Heart left ventricle (tissue), 13 donors: ENCODE data around the gene KLF4.

Experiments
- CTCF ChIP-seq, 12 donors: fragments of 200-600 bp; sonication (generic) in 4 of 12; IDR thresholded peaks; one replicate each; pipeline versions ENCODE4 v1.5.0 to v1.8.0; 2018 to 2022; ENCODE audit warnings: antibody characterized with exemption in 12 of 12, mild to moderate bottlenecking in 5 of 12
- POLR2A ChIP-seq, 2 donors: fragments of 450-650 bp; IDR thresholded peaks; one replicate each; pipeline ENCODE4 v1.6.1; 2017; ENCODE audit warnings: antibody characterized with exemption in 2 of 2, mild to moderate bottlenecking in 2 of 2, moderate library complexity in 2 of 2
- donor health status: ischemic (EF 13 %, LVEDD 7.1; RV severe dilation, severe dysfunction).
- donor health status: DM: no; HTN: yes; CAD: no.
- donor health status: DM: no; HTN: no; CAD: no.
- donor health status: ischemic (EF 25% LVEDD 6.9; RV normal size, moderate dysfunction).
- donor health status: ischemic (EF 25% LVEDD 5.7; RV mildly dilated, moderate dysfunction).
- donor health status: ischemic (EF 35%, LVEDD 5.7; RV mildly dilated, moderate dysfunction).
- donor health status: nonischemic (EF 11% LVEDD 7.7; RV severe dilation, severe dysfunction).
- donor health status: DM: yes; HTN: yes; CAD: no.
- donor health status: PGD.
- donor health status: ischemic (EF 29% LVEDD 5.4; RV normal size, mild dysfunction).
- donor health status: nonischemic (EF 23%, LVEDD 6.1; RV moderate dilation, normal function).

DNA sequence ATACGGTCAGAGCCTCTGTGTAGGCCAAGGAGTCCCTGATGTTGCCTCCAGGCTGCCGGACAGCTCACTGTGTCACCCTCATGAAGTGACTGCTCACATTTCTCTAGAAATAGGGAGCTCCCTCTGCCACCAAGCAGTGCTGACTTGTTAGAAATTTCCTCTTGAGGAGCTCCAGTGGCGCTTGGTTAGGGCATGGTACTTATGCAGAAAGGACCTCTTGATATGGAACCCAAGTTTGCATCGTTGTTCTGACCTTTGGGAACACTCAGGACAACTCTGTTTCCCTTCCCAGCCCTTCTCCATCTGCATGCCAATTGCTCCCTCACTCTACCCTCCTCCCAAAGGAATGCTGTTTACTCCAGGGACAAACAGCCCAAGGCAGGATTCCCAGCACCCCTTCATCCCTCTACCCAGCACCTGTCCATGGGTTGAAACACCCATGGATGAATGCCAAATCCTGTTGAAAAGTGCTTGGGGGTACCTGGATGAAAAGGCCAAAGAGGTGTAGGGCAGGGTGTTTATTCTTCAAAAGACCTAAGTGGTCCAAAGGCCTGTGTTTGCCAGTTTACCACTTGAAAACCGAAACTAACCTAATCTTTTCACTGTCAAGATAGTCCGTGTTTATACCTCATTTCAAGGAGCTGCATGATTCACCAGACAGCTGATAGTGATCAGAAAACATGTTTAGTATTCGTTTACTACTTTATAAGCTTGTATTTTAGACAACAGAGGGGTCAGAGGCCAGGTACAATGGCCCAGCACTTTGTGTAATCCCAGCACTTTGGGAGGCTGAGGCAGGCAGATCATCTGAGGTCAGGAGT, 51.1 kb downstream of the KLF4 start:
- TF ChIP-seq CTCF (IDR thresholded peaks at IDR 0.05) = no peak
- TF ChIP-seq POLR2A (IDR thresholded peaks at IDR 0.05) = no peak
